Lung (tissue), 16 donors: Measurements from ENCODE around the gene LAMTOR3. TPM values are rescaled to one million over a fixed set of nuclear protein-coding genes. Genes with fewer than 3 reads are reported as not detected.
A peak's percentile ranks its signal among the peaks of the same experiment; 100 is the strongest.

ENCODE experiments used
- ATAC-seq: fragments of 200-7000 bp; cut with Tn5 transposase; one replicate; pipeline ENCODE4 v1.9.1; 2020; ENCODE audit warnings: moderate number of reproducible peaks; ENCODE audit not compliant: insufficient read depth, low FRiP score
- DNase-seq, 3 donors: peaks; one replicate each; pipeline ENCODE4 v3.0.0-alpha.2; 2013 to 2017
- H3K27ac ChIP-seq, 2 donors: one replicate each; pipeline ENCODE4 v1.5.1; 2013; ENCODE audit warnings: mild to moderate bottlenecking in 2 of 2, moderate library complexity in 2 of 2, control low read depth in 1 of 2, inconsistent platforms in 1 of 2, low read depth in 1 of 2, low read length in 1 of 2
- H3K27me3 ChIP-seq, 3 donors: one replicate each; pipeline ENCODE4 v1.5.1; 2013; ENCODE audit warnings: low read length in 2 of 3; ENCODE audit not compliant: control insufficient read depth in 3 of 3, insufficient read depth in 3 of 3
- H3K36me3 ChIP-seq, 4 donors: one replicate each; pipeline ENCODE4 v1.5.1; 2013; ENCODE audit warnings: low read length in 4 of 4, mild to moderate bottlenecking in 1 of 4, moderate library complexity in 1 of 4; ENCODE audit not compliant: control insufficient read depth in 4 of 4, insufficient read depth in 4 of 4
- H3K4me1 ChIP-seq, 5 donors: one replicate each; pipeline ENCODE4 v1.5.1; 2013; ENCODE audit warnings: low read length in 5 of 5, mild to moderate bottlenecking in 2 of 5, moderate library complexity in 1 of 5; ENCODE audit not compliant: control insufficient read depth in 5 of 5, insufficient read depth in 5 of 5
- H3K4me3 ChIP-seq: one replicate; pipeline ENCODE4 v1.5.1; 2013; ENCODE audit warnings: mild to moderate bottlenecking, control low read depth, moderate library complexity
- H3K9ac ChIP-seq, 2 donors: one replicate each; pipeline ENCODE4 v1.5.1; 2013; ENCODE audit warnings: low read length in 2 of 2, control low read depth in 1 of 2; ENCODE audit not compliant: insufficient read depth in 1 of 2
- H3K9me3 ChIP-seq, 4 donors: one replicate each; pipeline ENCODE4 v1.5.1; 2013; ENCODE audit warnings: low read length in 3 of 4, mild to moderate bottlenecking in 1 of 4, moderate library complexity in 1 of 4; ENCODE audit not compliant: control insufficient read depth in 4 of 4, insufficient read depth in 3 of 4
- WGBS, 2 donors: extraction: QIAGEN DNeasy Blood & Tissue Kit; methylation state at CpG; one replicate each; pipeline ENCODE4 v1.1.7; 2013; 5-methylcytosine and 5-hydroxymethylcytosine counted together
- long read RNA-seq, 5 donors: transcript quantifications; one replicate each; lab custom pipeline, GENCODE V29; 2026
- polyA plus RNA-seq, 2 donors: library from polyadenylated mRNA; stranded (reverse); fragments of 200-250 nt; gene quantifications; one replicate each; pipeline ENCODE4 v1.2.1, GENCODE V29; 2013
- total RNA-seq, 2 donors: library from RNA; depleted of rRNA in 1 of 2; stranded (reverse); fragments of >200 nt in 1 of 2; gene quantifications; one replicate each; pipeline ENCODE4 v1.2.1, GENCODE V29; 2014 to 2021
- TF ChIP-seq, protein P1 (sequence below): IDR thresholded peaks from 2 replicates; pipeline ENCODE4 v1.5.1; 2012; ENCODE audit warnings: mild to moderate bottlenecking; ENCODE audit errors: control extremely low read depth, extremely low read depth
- donor health status: control.
- donor health status: control.
- donor health status: Bipolar disorder and iron deficiency.
- donor health status: healthy.
- donor health status: DM: yes; HTN: yes; CAD: no.

The LAMTOR3 gene, protein sequence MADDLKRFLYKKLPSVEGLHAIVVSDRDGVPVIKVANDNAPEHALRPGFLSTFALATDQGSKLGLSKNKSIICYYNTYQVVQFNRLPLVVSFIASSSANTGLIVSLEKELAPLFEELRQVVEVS
- total RNA-seq = 10 to 100 TPM; 34.2 to 44.5 TPM
- 10 to 100 TPM; 55.1 to 57.8 TPM for polyA plus RNA-seq
- long read RNA-seq, donor 1, full-length matches to known transcripts = 52 of 52 reads
- long read RNA-seq, donor 1, partial matches to known transcripts = 0 of 52 reads
- long read RNA-seq, donor 1, other reads (novel, unspliced or antisense) = 0 of 52 reads
- long read RNA-seq, donor 2, full-length matches to known transcripts = 11 of 11 reads
- long read RNA-seq, donor 2, partial matches to known transcripts = 0 of 11 reads
- long read RNA-seq, donor 2, other reads (novel, unspliced or antisense) = 0 of 11 reads
- long read RNA-seq, donor 3, full-length matches to known transcripts = 20 of 20 reads
- long read RNA-seq, donor 3, partial matches to known transcripts = 0 of 20 reads
- long read RNA-seq, donor 3, other reads (novel, unspliced or antisense) = 0 of 20 reads
- long read RNA-seq, donor 4, full-length matches to known transcripts = 18 of 18 reads
- long read RNA-seq, donor 4, partial matches to known transcripts = 0 of 18 reads
- long read RNA-seq, donor 4, other reads (novel, unspliced or antisense) = 0 of 18 reads
- long read RNA-seq, donor 5, full-length matches to known transcripts = 46 of 46 reads
- long read RNA-seq, donor 5, partial matches to known transcripts = 0 of 46 reads
- long read RNA-seq, donor 5, other reads (novel, unspliced or antisense) = 0 of 46 reads

DNA sequence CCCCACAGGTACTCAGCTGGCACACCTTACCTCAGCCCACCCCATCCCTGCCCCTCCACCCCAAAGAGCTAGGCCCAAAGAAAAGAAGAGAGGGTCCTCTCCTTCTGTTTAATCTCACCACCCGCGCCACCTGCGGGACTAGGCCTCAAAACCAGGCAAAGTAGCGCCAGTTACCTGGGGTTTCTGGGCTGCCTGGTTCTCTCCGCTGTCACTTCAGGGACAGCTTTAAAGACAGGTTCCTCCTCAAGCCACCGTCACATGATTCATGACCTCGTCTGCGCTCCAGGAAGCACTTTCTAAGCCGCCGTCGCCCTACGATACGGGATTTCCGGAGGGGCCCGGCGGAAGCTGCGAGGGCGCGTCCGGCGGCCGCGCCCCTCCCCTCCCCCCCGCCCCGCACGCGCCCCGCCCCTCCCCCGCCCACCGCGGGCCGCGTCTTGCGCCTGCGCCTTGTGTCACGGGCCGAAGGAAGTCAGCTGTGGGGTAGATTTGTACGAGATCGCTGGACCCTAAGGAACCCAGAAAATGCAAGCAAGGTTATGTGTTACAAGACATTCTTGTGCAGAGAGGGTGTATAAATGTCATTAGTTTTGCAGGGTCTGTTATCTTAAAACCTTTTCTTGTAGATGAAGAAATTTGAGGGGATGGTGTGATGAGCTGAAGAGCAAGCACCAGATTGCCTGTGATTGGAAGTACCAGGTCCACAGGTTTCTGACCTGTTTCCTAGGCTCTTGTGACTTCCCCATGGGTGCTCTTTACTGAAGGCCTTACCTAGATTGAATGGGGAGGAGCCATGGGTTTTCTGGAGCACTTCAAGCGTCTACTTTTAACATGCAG is at the start of gene LAMTOR3:
Gene LAMTOR3 (minus strand): TSS at position 267 of the 837 bp plus-strand sequence. CDS start 464 bp downstream, outside the sequence.
- peak; percentile 100 for ATAC-seq
- 3 to 4% methylated on average over 25 to 40 of the region's 40 CpGs for WGBS, 2 donors
- Histone ChIP-seq H3K4me3 (peak within 1 kb of the TSS; percentile 89), H3K36me3 (peaks cover 0 to 10% (median 2%) of the 10 kb centered on the region in 4 donors), H3K27ac (peak within 1 kb of the TSS; percentile 70 to 90), H3K4me1 (peaks cover 3 to 20% (median 7%) of the 10 kb centered on the region in 5 donors), H3K9me3 (no peaks in the 10 kb centered on the region), H3K27me3 (no peaks in the 10 kb centered on the region), H3K9ac (peak within 1 kb of the TSS; percentile 76 to 95)
- TF ChIP-seq, protein P1, sequence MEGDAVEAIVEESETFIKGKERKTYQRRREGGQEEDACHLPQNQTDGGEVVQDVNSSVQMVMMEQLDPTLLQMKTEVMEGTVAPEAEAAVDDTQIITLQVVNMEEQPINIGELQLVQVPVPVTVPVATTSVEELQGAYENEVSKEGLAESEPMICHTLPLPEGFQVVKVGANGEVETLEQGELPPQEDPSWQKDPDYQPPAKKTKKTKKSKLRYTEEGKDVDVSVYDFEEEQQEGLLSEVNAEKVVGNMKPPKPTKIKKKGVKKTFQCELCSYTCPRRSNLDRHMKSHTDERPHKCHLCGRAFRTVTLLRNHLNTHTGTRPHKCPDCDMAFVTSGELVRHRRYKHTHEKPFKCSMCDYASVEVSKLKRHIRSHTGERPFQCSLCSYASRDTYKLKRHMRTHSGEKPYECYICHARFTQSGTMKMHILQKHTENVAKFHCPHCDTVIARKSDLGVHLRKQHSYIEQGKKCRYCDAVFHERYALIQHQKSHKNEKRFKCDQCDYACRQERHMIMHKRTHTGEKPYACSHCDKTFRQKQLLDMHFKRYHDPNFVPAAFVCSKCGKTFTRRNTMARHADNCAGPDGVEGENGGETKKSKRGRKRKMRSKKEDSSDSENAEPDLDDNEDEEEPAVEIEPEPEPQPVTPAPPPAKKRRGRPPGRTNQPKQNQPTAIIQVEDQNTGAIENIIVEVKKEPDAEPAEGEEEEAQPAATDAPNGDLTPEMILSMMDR = no peak
- peak; percentile 94 to 96 (median 94) for DNase-seq

DNA sequence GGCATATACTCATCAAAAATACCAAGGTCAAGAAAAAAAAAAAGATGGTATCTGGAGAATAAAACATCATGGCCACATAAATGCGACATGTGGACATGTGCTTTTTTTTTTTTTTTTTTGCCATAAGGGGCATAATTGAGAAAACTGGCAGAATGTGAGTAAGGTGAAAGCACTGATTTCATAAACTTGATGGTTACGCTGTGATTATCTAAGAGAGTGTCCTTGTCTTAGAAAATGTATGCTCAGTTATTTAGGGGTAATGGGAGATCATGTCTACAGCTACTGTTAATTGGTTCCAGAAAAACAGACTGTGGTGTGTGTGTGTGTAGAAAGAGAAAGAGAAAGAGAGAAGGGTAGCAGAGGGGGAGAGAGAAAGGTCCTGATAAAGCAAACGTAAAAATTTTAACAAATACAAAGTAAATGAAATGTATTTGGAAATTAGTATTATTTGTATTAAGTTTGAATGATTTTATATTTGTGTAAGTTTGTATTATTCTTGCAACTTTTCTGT is 44.1 kb upstream of the LAMTOR3 start:
- TF ChIP-seq, protein P1 = no peak
- no peaks in the 10 kb centered on the region for H3K4me1 ChIP-seq
- 92 to 96% methylated on average over 3 of the region's 3 CpGs for whole genome bisulfite sequencing, 2 donors

DNA sequence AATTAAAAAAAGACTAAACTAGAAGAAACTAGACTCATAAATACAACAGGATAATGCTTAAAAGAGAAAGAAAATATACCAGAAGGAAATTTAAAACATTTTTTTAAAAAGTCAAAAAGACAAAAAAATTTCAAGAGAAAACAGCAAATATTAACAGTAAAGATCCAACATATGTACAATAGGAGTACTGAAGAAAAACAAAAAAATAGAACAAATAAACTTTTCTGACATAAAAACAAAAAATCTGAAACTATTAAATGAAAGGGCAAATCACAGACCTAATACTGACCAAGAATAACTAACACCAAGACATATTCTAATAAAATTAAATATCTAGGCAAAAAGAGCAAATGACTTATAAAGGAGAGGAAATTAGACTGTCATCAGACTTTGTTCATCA is 40.7 kb upstream of the LAMTOR3 start:
- TF ChIP-seq, protein P1 = no peak
- DNase-seq = peak in 2 of 3 donors; percentile 8 to 13
- Histone ChIP-seq H3K36me3 (peaks cover 0 to 27% (median 3%) of the 10 kb centered on the region in 4 donors), H3K4me1 (no peaks in the 10 kb centered on the region), H3K27me3 (no peaks in the 10 kb centered on the region), H3K27ac (no peak overlapping the region), H3K4me3 (no peak overlapping the region), H3K9ac (no peak overlapping the region), H3K9me3 (peaks cover 0 to 17% (median 2%) of the 10 kb centered on the region in 4 donors)
- ATAC-seq = no peak

More for the DNA sequence above, 44.1 kb upstream of the LAMTOR3 start:
- peaks cover 0 to 20% (median 3%) of the 10 kb centered on the region in 4 donors for H3K36me3 ChIP-seq
- DNase-seq (no peak), ATAC-seq (no peak)
- no peak overlapping the region for H3K9ac ChIP-seq
- no peak overlapping the region for H3K4me3 ChIP-seq
- peaks cover 0 to 17% (median 2%) of the 10 kb centered on the region in 4 donors for H3K9me3 ChIP-seq
- no peaks in the 10 kb centered on the region for H3K27me3 ChIP-seq
- H3K27ac ChIP-seq = no peak overlapping the region
